Measurements from ENCODE around the gene LY9. TPM values are rescaled to one million over a fixed set of nuclear protein-coding genes. Genes with fewer than 3 reads are reported as not detected.
"Not testable (repeated sequence)": the region's sequence is repeated elsewhere in the genome, so short reads cannot be mapped to it uniquely, and the experiment has no call there.

Gene LY9
- total RNA-seq, 2 experiments from 2014 or later: 19.5 to 19.6 TPM

DNA sequence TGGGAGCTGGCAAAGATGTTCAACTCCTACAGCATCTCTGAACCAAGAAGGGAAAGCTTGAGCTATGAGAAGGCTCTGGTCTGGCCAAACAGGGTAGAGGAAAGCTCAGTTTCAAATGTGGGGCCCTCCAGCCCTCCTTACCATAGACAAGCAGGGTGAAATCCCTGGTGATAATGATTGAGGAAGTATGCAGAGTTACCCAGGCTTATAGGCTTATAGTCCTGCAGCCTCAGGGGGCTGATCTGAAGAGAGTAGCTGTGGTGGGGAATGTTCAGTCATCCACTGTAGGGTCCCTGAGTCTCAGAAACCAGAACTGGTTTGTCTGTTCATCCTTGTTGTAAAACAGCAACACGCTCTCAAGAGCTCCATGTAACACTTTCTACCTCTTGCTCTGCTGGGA lies 19.8 kb upstream of the LY9 start:
- Mint-ChIP-seq H3K4me1 (ENCODE audit: low read depth) (peaks cover 59% of the 10 kb centered on the region), H3K27ac (no peak overlapping the region), H3K4me3 (no peak overlapping the region), H3K27me3 (ENCODE audit: low read depth) (no peaks in the 10 kb centered on the region), H3K36me3 (ENCODE audit: low read depth) (no peaks in the 10 kb centered on the region), H3K9me3 (no peaks in the 10 kb centered on the region)
- CTCF ChIA-PET: interaction anchor here (0.6 to 8.8 kb wide), 19 partner anchors 8 to 177 kb away, joined by 3 to 115 read pairs (median 7); partner anchors contain the start of genes ITLN2 and LY9
- intact Hi-C loops (cut with micrococcal nuclease): loop anchor here (2.0 to 5.0 kb wide), 4 partner anchors 21 to 216 kb away; partner anchors contain the start of gene LY9
- no peak for DNase-seq

DNA sequence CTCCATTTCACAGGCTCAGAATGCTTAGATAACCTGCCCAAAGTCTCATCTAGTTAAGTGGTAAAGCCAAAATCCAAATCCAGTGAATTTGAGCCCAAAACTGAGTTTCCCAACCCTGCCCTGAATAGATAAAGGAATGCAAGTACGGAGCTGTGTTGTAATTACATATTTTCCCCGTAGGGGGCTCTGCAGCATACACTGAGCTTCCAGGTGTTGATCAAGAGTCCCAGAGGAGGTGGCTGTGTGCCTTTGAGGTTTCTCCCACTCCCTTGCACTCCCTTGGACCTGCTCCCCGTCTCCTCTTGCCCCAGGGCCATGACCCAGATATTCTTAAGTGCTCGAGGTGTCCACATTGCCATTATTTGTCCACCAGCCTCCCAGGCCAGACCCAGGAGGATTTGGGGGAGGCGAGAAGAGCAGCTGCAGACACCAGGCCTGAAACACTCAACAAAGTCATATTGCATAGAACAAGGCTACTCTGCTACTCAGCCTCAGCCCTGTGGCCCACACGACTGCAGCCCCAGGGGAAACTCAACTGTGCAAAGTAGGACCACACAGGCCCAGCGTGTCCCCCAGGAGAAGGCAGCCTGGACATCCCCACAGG lies 18.4 kb upstream of the LY9 start:
- Mint-ChIP-seq H3K36me3 (ENCODE audit: low read depth) (no peaks in the 10 kb centered on the region), H3K9me3 (no peaks in the 10 kb centered on the region), H3K4me1 (ENCODE audit: low read depth) (peaks cover 56% of the 10 kb centered on the region), H3K27me3 (ENCODE audit: low read depth) (no peaks in the 10 kb centered on the region), H3K4me3 (no peak overlapping the region), H3K27ac (no peak overlapping the region)
- intact Hi-C loops (cut with micrococcal nuclease): loop anchor here (1.0 to 5.0 kb wide), 6 partner anchors 19 to 215 kb away; partner anchors contain the start of gene LY9
- CTCF ChIA-PET: interaction anchor here (0.6 to 8.8 kb wide), 30 partner anchors 9 to 349 kb away, joined by 3 to 115 read pairs (median 5); partner anchors contain the start of genes ITLN2, LY9 and SLAMF1
- peak; percentile 75 for DNase-seq

DNA sequence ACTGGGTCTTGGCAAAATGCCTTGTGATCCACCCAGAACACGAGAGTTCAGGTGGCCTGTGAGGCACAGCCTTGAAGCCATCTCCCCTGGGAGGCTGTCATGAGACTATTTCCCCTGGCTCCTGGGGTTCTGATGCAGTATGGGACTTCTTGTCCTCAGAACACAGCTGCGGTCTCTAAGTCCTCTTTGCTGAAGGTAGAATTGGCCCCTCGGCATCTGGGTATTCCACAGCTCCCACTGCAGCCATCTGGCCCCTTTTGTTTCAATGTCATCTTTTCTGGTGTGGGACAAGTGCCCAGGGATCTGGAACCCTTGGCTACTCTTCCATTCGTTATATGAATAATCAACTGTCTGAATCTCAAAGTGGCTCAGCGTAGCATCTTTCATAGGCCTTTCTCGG lies 17.0 kb upstream of the LY9 start:
- CTCF ChIA-PET: interaction anchor here (0.6 to 8.2 kb wide), 15 partner anchors 8 to 261 kb away, joined by 3 to 107 read pairs (median 4); partner anchors contain the start of gene LY9
- no peak for DNase-seq
- intact Hi-C loops (cut with micrococcal nuclease): loop anchor here (5.0 kb wide), 2 partner anchors 33 to 213 kb away; no protein-coding TSS in a partner anchor
- no peaks in the 10 kb centered on the region for H3K9me3 Mint-ChIP-seq
- no peak overlapping the region for H3K27ac Mint-ChIP-seq
- peaks cover 52% of the 10 kb centered on the region for H3K4me1 Mint-ChIP-seq (ENCODE audit: low read depth)
- no peaks in the 10 kb centered on the region for H3K36me3 Mint-ChIP-seq (ENCODE audit: low read depth)
- no peaks in the 10 kb centered on the region for H3K27me3 Mint-ChIP-seq (ENCODE audit: low read depth)
- no peak overlapping the region for H3K4me3 Mint-ChIP-seq

DNA sequence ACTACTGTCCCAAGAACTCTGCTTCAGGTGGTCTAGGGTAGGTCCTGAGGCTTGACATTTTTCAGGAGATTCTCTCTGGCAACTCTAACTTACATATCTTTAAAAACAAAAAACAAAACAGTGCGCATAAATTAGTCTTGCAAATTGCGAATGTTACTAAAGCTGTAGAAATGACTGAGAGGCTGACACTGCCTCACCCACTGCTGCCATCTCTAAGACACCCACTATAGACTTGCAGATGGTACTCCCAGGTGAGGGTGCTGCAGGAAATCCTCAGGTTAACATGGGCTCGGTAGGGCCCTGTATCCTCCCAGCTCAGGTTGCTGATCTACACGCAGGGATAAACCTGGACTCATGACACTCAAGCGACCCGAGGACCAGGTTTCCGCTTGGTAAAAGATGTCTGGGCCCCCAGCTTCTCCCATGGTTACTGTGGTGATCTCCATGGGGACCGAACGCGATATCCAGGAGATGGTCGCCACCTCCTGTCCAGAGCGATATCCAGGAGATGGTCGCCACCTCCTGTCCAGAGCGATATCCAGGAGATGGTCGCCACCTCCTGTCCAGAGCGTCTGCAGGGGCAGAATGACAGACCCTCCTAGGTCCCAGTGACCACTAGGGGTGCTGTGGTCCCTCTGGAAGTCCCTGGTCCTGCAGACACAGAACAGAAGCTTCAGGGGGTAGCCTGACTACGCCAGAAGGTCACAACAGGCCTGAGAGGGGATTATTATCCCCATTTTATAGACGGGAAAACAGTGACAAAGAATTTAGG lies 16.2 kb upstream of the LY9 start:
- CTCF ChIA-PET: interaction anchor here (0.6 to 8.2 kb wide), 27 partner anchors 9 to 260 kb away, joined by 3 to 107 read pairs (median 4); partner anchors contain the start of genes ITLN2 and LY9
- peak; percentile 51 for DNase-seq
- H3K27ac Mint-ChIP-seq: no peak overlapping the region
- intact Hi-C loops (cut with micrococcal nuclease): loop anchor here (5.0 kb wide), 2 partner anchors 32 to 212 kb away; no protein-coding TSS in a partner anchor
- no peak overlapping the region for H3K4me3 Mint-ChIP-seq
- H3K4me1 Mint-ChIP-seq (ENCODE audit: low read depth): peaks cover 45% of the 10 kb centered on the region
- H3K27me3 Mint-ChIP-seq (ENCODE audit: low read depth): no peaks in the 10 kb centered on the region
- no peaks in the 10 kb centered on the region for H3K36me3 Mint-ChIP-seq (ENCODE audit: low read depth)
- H3K9me3 Mint-ChIP-seq: no peaks in the 10 kb centered on the region

DNA sequence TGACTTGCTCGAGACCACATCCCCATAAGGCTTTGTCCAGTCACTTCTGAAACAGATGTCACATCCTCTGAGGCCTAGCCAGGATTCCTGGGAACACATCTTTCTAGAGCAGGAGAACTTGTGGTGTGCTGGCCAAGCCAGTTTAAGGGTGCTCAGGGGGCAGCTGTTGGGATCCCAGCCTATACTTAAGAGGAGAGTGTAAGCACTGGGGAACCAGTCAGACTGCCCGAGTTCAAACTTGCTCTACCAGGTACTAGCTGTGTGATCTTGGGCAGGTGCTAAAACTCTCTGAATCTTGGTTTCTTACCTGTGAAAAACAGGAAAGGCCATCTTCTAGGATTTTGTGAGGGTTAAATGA lies 15.6 kb upstream of the LY9 start:
- Mint-ChIP-seq H3K27me3 (ENCODE audit: low read depth) (no peaks in the 10 kb centered on the region), H3K4me1 (ENCODE audit: low read depth) (peaks cover 39% of the 10 kb centered on the region), H3K27ac (no peak overlapping the region), H3K36me3 (ENCODE audit: low read depth) (no peaks in the 10 kb centered on the region), H3K9me3 (no peaks in the 10 kb centered on the region), H3K4me3 (no peak overlapping the region)
- CTCF ChIA-PET: interaction anchor here (0.6 to 8.2 kb wide), 20 partner anchors 10 to 174 kb away, joined by 3 to 107 read pairs (median 6); partner anchors contain the start of genes ITLN2 and LY9
- intact Hi-C loops (cut with micrococcal nuclease): no loop called here
- DNase-seq: no peak

DNA sequence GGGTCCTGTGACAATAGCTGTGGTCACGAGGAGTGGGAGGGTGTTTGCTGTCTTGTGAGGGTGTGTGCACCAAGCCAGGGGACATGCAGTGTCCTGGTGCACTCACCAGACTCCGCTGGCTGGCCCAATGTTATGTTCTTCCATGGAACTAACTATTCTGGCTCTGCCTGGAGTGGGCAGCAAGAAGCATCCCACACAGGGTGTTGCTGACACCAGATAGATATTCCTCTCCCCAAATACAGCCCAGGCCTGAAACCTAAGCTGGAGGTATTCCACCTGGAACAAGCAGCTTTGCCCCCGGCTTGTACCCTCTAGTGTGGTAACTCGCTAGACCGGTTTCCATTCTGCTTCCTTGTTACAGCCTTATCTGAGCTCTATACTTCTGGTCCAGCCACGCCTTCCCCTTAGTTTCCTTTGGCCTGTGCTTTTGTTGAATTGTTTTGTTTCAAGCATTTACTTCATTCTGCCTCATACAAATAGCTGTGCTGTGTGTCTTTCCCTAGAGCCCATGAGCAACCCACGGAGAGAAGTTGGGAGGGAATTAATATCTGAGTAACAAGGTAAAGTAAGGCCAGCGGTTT lies 14.7 kb upstream of the LY9 start:
- no peaks in the 10 kb centered on the region for H3K27me3 Mint-ChIP-seq (ENCODE audit: low read depth)
- intact Hi-C loops (cut with micrococcal nuclease): no loop called here
- no peak overlapping the region for H3K27ac Mint-ChIP-seq
- H3K4me3 Mint-ChIP-seq: no peak overlapping the region
- H3K36me3 Mint-ChIP-seq (ENCODE audit: low read depth): no peaks in the 10 kb centered on the region
- no peak for DNase-seq
- H3K4me1 Mint-ChIP-seq (ENCODE audit: low read depth): peaks cover 30% of the 10 kb centered on the region
- CTCF ChIA-PET: interaction anchor here (0.7 to 8.2 kb wide), 17 partner anchors 9 to 209 kb away, joined by 3 to 107 read pairs (median 7); partner anchors contain the start of gene LY9
- H3K9me3 Mint-ChIP-seq: no peaks in the 10 kb centered on the region

DNA sequence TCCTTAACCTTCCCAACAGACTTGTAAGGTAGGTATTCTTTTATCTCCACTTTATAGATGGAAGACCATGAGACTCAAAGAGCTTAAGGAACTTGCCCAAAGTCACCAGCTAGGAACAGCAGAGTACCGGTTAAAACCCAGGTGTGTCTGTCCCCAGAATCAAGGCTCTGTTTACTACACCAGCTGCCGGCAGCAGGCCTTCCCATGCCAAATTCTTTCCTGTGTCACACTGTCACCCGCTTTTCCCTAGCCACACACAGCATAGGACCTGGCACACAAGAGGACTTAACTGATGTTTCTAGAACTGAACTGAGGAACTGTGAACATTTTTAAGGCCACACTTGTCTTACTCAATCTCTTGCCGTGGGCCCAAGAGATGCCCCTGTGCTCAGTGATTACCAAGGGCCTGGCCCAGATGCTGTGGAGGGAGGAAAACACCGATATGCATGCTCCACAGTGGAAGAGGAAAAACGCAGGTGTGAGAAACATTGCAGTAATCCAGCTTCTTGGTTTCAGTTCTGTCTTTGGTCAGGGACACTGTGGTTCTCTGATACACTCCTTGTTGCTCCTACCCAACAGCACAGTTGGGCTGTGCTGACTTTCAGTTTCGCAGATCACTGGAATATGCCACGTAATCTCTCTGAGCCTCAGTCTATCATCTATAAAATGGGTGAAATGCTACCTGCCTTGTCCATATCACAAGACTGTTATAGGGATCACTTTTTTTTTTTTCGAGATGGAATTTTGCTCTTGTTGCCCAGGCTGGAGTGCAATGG lies 13.9 kb upstream of the LY9 start:
- CTCF ChIA-PET: interaction anchor here (0.9 to 8.2 kb wide), 12 partner anchors 8 to 208 kb away, joined by 3 to 107 read pairs (median 8); partner anchors contain the start of gene LY9
- intact Hi-C loops (cut with micrococcal nuclease): no loop called here
- Mint-ChIP-seq H3K36me3 (ENCODE audit: low read depth) (no peaks in the 10 kb centered on the region), H3K4me3 (no peak overlapping the region), H3K4me1 (ENCODE audit: low read depth) (peaks cover 25% of the 10 kb centered on the region), H3K9me3 (no peaks in the 10 kb centered on the region), H3K27me3 (ENCODE audit: low read depth) (no peaks in the 10 kb centered on the region), H3K27ac (no peak overlapping the region)
- peak; percentile 49 for DNase-seq

DNA sequence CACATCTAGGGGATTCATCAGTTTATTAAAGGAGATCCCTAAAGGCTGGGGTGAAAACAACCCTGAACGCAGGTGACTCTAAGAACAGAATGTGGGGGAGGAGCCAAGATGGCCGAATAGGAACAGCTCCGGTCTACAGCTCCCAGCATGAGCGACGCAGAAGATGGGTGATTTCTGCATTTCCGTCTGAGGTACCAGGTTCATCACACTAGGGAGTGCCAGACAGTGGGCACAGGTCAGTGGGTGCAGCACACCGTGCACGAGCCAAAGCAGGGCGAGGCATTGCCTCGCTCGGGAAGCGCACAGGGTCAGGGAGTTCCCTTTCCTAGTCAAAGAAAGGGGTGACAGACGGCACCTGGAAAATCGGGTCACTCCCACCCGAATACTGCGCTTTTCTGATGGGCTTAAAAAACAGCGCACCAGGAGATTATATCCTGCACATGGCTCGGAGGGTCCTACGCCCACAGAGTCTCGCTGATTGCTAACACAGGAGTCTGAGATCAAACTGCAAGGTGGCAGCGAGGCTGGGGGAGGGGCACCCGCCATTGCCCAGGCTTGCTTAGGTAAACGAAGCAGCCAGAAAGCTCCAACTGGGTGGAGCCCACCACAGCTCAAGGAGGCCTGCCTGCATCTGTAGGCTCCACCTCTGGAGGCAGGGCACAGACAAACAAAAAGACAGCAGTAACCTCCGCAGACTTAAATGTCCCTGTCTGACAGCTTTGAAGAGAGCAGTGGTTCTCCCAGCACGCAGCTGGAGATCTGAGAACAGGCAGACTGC lies 12.8 kb upstream of the LY9 start:
- H3K9me3 Mint-ChIP-seq; H3K4me3 Mint-ChIP-seq; H3K36me3 Mint-ChIP-seq (ENCODE audit: low read depth); DNase-seq; H3K27me3 Mint-ChIP-seq (ENCODE audit: low read depth); intact Hi-C loops (cut with micrococcal nuclease); H3K27ac Mint-ChIP-seq: not testable (repeated sequence)
- peaks cover 18% of the 10 kb centered on the region for H3K4me1 Mint-ChIP-seq (ENCODE audit: low read depth)
- CTCF ChIA-PET: interaction anchor here (1.2 to 4.4 kb wide), 3 partner anchors 13 to 168 kb away, joined by 3 to 53 read pairs (median 8); partner anchors contain the start of gene LY9

DNA sequence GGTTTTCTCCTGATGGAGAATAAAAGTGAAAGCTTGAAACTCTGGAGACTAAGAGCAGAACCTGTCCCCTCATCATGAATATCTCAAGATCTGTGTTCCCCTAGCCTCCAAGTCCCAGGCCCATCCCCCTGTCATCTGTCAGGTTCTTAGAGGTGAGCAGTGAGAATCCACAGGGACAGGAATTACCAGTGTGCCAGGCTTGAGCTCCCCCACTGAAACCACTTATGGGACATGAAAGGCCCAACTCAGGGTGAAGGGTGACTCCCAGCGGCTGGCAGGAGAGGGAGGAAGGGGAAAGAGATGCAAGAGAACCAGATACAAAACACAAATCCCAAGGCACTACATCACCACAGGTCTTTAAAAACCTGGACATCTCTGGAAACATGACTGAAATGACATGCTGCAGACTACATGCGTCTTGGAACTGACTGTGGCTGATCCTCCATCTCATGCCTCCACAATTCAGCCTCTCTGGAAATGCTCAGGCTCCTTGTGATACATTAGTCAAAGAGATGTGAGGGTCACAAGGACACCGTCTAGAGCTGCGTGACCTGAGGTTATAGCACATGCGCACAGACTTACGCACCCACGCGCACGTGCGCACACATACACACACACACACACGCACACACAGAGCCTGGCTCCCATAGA lies 6.8 kb upstream of the LY9 start:
- Mint-ChIP-seq H3K27me3 (ENCODE audit: low read depth) (no peaks in the 10 kb centered on the region), H3K4me1 (ENCODE audit: low read depth) (peaks cover 4% of the 10 kb centered on the region), H3K27ac (no peak overlapping the region), H3K36me3 (ENCODE audit: low read depth) (no peaks in the 10 kb centered on the region), H3K4me3 (no peak overlapping the region), H3K9me3 (no peaks in the 10 kb centered on the region)
- CTCF ChIA-PET: interaction anchor here (0.7 to 2.5 kb wide), 5 partner anchors 8 to 165 kb away, joined by 3 to 11 read pairs (median 3); partner anchors contain the start of gene ITLN2
- no peak for DNase-seq
- intact Hi-C loops (cut with micrococcal nuclease): no loop called here

DNA sequence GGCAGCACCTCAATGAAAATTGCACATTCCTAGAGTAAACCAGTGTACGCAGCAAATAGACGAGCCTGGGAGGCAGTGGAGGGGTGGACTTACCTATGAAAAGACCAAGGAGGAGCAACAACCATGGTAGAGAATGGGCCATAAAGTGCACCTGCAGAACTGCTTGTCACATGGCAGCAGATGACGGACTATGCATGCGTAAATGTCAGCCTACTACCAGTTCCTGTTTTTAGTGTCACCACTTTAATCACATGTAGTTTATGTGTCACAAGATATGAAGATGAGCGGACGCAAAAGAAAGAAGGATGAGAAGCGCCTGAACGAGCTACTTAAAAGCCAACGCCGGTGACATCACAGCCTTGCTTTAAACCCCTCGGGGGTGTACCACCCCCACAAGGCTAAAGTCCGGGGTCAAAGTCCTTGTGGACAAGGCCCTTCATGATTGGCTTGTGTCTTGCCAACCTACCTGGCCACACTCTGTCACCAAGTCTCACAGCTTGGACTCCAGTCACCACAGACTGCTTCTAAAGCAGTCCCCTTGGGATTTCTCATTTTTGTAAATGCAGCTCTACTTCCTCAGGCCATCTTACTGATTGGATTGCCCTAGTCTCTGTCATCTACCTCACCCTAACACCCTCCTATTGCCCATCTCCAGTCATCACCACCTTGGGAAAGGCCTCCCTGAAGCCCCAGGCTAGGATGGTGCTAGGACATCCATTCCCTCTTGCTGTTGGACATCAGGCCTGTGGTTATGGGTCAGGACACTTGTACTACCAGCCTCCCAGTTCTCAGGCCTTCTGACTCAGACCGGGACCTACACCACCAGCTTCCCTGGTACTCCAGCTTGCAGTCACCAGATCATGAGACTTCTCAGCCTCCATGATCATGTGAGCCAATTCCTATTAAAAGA lies 6.0 kb upstream of the LY9 start:
- peaks cover 4% of the 10 kb centered on the region for H3K4me1 Mint-ChIP-seq (ENCODE audit: low read depth)
- no peak overlapping the region for H3K4me3 Mint-ChIP-seq
- no peaks in the 10 kb centered on the region for H3K9me3 Mint-ChIP-seq
- intact Hi-C loops (cut with micrococcal nuclease): no loop called here
- CTCF ChIA-PET: interaction anchor here (1.0 to 2.5 kb wide), 4 partner anchors 8 to 164 kb away, joined by 3 to 11 read pairs (median 4); partner anchors contain the start of gene ITLN2
- H3K36me3 Mint-ChIP-seq (ENCODE audit: low read depth): no peaks in the 10 kb centered on the region
- H3K27ac Mint-ChIP-seq: no peak overlapping the region
- H3K27me3 Mint-ChIP-seq (ENCODE audit: low read depth): no peaks in the 10 kb centered on the region
- no peak for DNase-seq
